ENCODE measurements around the gene SLC16A11.

SLC16A11 gene

GRCh38 chr17:6996256-6997011, 47.5 kb downstream of the SLC16A11 start:
- ATAC-seq: no peak
- no peak for TF ChIP-seq ZNF565 (CRISPR knock-in tag; conservative IDR thresholded peaks at IDR 0.05; ENCODE audit: low read depth)
- no peak for TF ChIP-seq ZNF8 (CRISPR knock-in tag; IDR thresholded peaks at IDR 0.05)
- TF ChIP-seq CSDC2 (CRISPR knock-in tag; IDR thresholded peaks at IDR 0.05): no peak
- TF ChIP-seq RARB (CRISPR knock-in tag; IDR thresholded peaks at IDR 0.05): no peak
- no peak for TF ChIP-seq TSHZ2 (CRISPR knock-in tag; IDR thresholded peaks at IDR 0.05)
- no peak for TF ChIP-seq ZNF70 (CRISPR knock-in tag; IDR thresholded peaks at IDR 0.05)

- ATAC-seq: no peak; the same call in 2 of the 3 replicates
- no peak for TF ChIP-seq ZNF565 (CRISPR knock-in tag; conservative IDR thresholded peaks at IDR 0.05; ENCODE audit: low read depth)
- TF ChIP-seq ISL1 (CRISPR knock-in tag; IDR thresholded peaks at IDR 0.05): no peak
- TF ChIP-seq ZFP3 (CRISPR knock-in tag; IDR thresholded peaks at IDR 0.05): no peak
- TF ChIP-seq ZNF70 (CRISPR knock-in tag; IDR thresholded peaks at IDR 0.05): no peak
- TF ChIP-seq CSRNP3 (CRISPR knock-in tag; IDR thresholded peaks at IDR 0.05): no peak
- TF ChIP-seq TSHZ2 (CRISPR knock-in tag; IDR thresholded peaks at IDR 0.05): no peak
- no peak for TF ChIP-seq ZC3H10 (CRISPR knock-in tag; IDR thresholded peaks at IDR 0.05)
- TF ChIP-seq SNAI2 (CRISPR knock-in tag; IDR thresholded peaks at IDR 0.05): no peak
- no peak for TF ChIP-seq POU6F1 (CRISPR knock-in tag; IDR thresholded peaks at IDR 0.05; ENCODE audit: borderline replicate concordance, low read depth)
- no peak for TF ChIP-seq GLIS3 (CRISPR knock-in tag; IDR thresholded peaks at IDR 0.05)
- no peak for TF ChIP-seq CSDC2 (CRISPR knock-in tag; IDR thresholded peaks at IDR 0.05)
These were observed 48.2 kb downstream of the SLC16A11 start, which contains the start of gene ALOX12 for GRCh38 chr17:6995500-6996255. Gene ALOX12 (plus strand): TSS chr17:6996049. CDS start chr17:6996118, 69 bp downstream.

GRCh38 chr17:6994666-6995256, 49.1 kb downstream of the SLC16A11 start:
- ATAC-seq: no peak
- TF ChIP-seq CSRNP3 (CRISPR knock-in tag; IDR thresholded peaks at IDR 0.05) (no peak), POU6F1 (CRISPR knock-in tag; IDR thresholded peaks at IDR 0.05; ENCODE audit: borderline replicate concordance, low read depth) (no peak), BACH2 (CRISPR knock-in tag; IDR thresholded peaks at IDR 0.05; ENCODE audit: borderline replicate concordance) (no peak), PATZ1 (CRISPR knock-in tag; IDR thresholded peaks at IDR 0.05; ENCODE audit: borderline replicate concordance) (no peak), ZFP30 (CRISPR knock-in tag; IDR thresholded peaks at IDR 0.05) (no peak), CREB5 (CRISPR knock-in tag; IDR thresholded peaks at IDR 0.05; ENCODE audit: low read depth) (no peak), OSR1 (CRISPR knock-in tag; IDR thresholded peaks at IDR 0.05) (no peak), ZC3H10 (CRISPR knock-in tag; IDR thresholded peaks at IDR 0.05) (no peak), ZFP3 (CRISPR knock-in tag; IDR thresholded peaks at IDR 0.05) (no peak), ZNF565 (CRISPR knock-in tag; conservative IDR thresholded peaks at IDR 0.05; ENCODE audit: low read depth) (no peak), ISL1 (CRISPR knock-in tag; IDR thresholded peaks at IDR 0.05) (no peak), GLIS3 (CRISPR knock-in tag; IDR thresholded peaks at IDR 0.05) (no peak)
